ENCODE measurements around the gene AGER.
"Not testable (repeated sequence)": the region's sequence is repeated elsewhere in the genome, so short reads cannot be mapped to it uniquely, and the experiment has no call there.

Gene AGER

GRCh38 chr6:32148289-32149091 lies 35.6 kb downstream of the AGER start:
- DNase-seq (ENCODE audit: low read depth), result no peak

GRCh38 chr6:32147401-32148132 lies 36.5 kb downstream of the AGER start:
- DNase-seq (ENCODE audit: low read depth), result no peak

GRCh38 chr6:32146687-32147086 lies 37.4 kb downstream of the AGER start:
- DNase-seq (ENCODE audit: low read depth), result no peak

GRCh38 chr6:32146287-32146686 lies 37.8 kb downstream of the AGER start:
- no peak for DNase-seq (ENCODE audit: low read depth)

- DNase-seq (ENCODE audit: low read depth), result not testable (repeated sequence)
Observed at GRCh38 chr6:32144238-32144637, 39.8 kb downstream of the AGER start.

GRCh38 chr6:32140420-32141046 lies 43.5 kb downstream of the AGER start:
- no peak for DNase-seq (ENCODE audit: low read depth)

GRCh38 chr6:32139590-32139989 lies 44.5 kb downstream of the AGER start:
- DNase-seq (ENCODE audit: low read depth), result no peak

DNA sequence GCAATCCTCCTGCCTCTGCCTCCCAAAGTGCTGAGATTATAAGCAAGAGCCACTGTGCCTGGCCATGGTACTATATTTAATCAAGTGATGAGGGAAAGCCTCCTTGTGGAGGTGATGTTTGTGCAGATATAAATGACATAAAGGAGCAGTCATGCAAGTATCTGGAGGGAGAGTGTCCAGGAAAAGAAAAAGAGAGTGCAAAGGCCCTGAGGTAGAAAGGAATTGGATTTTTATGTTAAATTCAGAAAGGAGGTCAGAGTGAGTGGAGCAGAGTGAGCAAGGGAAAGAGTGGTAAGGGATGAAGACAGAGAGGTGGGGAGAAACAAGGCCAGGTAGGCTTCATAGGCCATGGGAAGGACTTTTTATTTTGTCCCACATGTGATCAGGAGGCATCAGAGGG lies 46.6 kb downstream of the AGER start:
- no peak for DNase-seq (ENCODE audit: low read depth)

DNA sequence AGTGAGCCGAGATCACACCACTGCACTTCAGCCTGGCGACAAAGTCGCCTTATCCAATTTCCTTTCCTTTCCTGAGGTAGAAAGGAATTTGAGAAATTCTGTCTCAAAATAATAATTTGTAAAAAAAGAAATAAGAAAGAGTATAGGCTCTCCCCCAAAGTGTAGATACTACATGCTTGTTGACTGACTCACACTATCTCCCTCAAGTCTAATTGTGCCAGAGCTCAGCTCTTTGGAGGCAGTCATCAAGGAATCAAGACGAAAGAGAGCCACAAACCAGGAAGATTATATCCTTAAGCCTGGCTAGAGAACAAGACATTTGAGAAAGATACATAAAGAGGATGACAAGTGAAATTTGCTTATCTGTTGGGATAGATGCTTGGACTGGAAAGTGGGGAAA lies 50.3 kb downstream of the AGER start:
- DNase-seq (ENCODE audit: low read depth), result no peak

DNA sequence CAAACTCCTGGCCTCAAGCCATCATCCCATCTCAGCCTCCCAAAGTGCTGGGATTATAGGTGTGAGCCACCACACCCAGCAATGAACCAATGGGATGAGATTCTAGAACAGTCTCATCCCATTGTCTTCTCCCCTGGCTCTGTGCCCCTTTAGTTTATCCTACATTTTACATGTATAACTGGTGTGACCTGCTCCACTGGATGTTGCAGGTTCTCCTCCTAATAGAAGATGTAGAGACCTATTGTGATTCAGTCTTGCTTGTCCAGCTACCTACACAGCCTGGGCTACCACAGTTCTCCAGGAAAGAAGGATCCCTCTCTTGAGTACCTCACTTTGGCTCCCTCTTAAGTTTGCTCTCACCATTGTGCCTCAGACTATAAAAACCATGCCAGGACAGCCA lies 51.9 kb downstream of the AGER start:
- no peak for DNase-seq (ENCODE audit: low read depth)

GRCh38 chr6:32131439-32131948 lies 52.6 kb downstream of the AGER start:
- DNase-seq (ENCODE audit: low read depth), result no peak

All from fibroblast of gingiva (primary cell).